HFF-Myc (cell line): ENCODE results near the gene NUP54.

Experiments
- DNase-seq: peaks from one replicate; pipeline ENCODE4 v3.0.0-alpha.2; 2011; ENCODE audit warnings: low read depth; ENCODE audit errors: extremely low read depth
- H3K4me3 ChIP-seq: replicated peaks from 2 replicates; pipeline ENCODE4 v1.5.1; 2011; ENCODE audit warnings: low read depth, mild to moderate bottlenecking, control low read depth, low read length
- TF ChIP-seq, protein P1 (sequence below): IDR thresholded peaks from 2 replicates; pipeline ENCODE4 v1.5.1; 2012; ENCODE audit warnings: mild to moderate bottlenecking, low read depth, low read length, control low read depth; ENCODE audit errors: missing control alignments

The NUP54 gene

DNA sequence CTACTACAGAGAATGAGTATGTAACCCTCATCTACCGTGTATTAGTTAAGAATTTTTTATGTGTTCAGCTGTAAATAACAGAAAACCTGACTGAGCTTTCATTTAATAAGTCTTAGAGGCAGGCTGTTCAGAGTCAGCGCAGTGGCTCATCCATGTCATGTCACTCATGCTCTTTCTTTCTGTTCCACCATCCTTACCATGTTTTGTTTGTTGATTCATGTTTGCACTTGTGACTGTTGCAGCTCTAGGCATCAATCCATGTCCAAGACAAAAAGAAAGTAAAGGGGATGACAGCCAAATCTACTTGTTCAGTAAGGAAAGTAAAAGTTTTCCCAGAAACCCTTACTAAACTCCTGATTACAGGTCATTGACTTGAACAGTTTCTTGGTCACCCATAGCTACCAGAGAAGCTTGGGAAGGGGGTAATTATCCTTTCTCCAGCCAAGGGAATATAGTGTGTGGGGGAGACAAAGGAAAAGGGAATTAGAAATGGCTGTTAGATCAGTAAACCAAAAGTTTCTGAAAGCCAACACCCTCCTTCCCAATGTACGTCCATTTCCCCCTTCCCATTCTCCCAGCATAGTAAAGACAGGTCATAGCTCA, 64.7 kb downstream of the NUP54 start:
- H3K4me3 ChIP-seq: no peak overlapping the region
- no peak for DNase-seq
- TF ChIP-seq, protein P1, sequence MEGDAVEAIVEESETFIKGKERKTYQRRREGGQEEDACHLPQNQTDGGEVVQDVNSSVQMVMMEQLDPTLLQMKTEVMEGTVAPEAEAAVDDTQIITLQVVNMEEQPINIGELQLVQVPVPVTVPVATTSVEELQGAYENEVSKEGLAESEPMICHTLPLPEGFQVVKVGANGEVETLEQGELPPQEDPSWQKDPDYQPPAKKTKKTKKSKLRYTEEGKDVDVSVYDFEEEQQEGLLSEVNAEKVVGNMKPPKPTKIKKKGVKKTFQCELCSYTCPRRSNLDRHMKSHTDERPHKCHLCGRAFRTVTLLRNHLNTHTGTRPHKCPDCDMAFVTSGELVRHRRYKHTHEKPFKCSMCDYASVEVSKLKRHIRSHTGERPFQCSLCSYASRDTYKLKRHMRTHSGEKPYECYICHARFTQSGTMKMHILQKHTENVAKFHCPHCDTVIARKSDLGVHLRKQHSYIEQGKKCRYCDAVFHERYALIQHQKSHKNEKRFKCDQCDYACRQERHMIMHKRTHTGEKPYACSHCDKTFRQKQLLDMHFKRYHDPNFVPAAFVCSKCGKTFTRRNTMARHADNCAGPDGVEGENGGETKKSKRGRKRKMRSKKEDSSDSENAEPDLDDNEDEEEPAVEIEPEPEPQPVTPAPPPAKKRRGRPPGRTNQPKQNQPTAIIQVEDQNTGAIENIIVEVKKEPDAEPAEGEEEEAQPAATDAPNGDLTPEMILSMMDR: no peak

DNA sequence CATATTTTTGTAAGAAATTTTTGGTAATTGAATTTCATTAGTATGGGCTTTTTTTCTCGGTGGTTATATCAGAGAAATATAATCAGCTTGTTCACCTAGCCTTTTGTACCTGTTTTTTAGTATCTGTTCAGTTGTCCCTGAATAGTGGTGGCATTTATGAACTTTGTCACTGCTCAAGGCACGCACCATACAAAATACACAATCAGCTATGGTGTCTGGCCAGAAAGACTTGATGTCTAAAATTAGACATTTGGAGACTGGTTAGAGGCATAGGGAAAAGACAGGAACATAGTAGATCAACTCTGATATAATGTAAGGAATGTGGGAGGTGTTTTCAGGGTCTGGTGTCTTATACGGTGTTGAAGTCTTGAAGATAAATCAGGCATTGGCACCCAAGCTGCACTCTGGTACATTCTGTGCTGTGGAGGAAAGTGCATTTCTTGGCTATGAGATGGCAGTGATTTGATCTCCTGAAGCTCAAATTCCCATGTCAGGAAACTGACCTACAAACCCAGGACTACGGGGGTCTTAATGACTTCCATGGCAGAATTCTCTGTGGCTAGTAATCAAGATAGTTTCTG, 70.1 kb downstream of the NUP54 start:
- TF ChIP-seq, protein P1: no peak
- no peak overlapping the region for H3K4me3 ChIP-seq
- DNase-seq: no peak

DNA sequence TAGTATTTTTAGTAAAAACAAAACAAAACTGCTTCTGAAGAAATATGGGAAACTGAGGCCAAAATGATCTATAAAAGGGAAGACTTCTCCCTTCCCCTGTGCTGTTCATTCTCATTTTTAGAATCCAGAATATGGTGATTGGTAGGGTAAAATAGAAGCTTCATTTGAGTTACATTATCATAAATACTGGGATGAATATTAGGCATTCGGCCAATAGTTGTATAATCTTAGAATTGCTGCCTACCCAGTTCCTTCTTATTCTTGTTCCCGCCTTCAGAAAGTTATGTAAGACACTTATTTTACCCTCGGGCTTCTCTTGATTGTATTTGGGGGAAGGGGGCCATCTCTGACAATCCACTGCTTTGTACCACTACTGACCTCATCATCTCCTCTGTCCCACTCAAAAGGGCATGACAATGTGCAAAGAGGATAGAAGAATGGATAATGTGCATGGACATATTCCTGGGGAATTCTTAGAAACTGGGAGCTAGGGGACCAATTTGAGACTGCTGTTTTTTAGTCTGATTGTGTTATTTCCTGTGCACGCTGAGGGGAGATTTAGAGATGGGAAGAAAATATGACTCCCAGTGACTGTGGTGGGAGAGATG, 73.1 kb downstream of the NUP54 start:
- H3K4me3 ChIP-seq: no peak overlapping the region
- TF ChIP-seq, protein P1: no peak
- DNase-seq: no peak

DNA sequence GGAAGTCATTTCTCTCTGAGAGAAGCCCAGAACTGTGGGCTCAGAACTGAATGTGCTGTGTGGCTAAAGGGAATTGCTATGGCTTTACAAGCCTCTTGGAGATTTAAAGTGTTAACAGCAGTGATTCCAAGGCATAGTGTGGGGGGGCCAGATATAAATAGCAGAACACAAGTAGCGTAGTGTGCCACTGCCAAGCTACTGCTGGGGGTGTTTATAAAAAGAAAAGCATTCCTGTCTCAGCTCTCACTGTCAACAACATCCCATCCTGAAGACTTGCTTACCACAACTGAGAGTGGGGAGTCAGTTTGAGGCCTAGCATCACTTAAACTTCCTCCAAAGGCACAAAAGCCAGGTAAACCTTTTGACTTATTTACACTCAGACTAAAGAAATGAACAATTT, 73.7 kb downstream of the NUP54 start, which contains the start of gene ART3:
Gene ART3, plus strand, starts transcription at position 242 of the 400 bp plus-strand sequence. CDS start 1,181 bp downstream, outside the sequence.
- no peak within 1 kb of the TSS for H3K4me3 ChIP-seq
- TF ChIP-seq, protein P1: no peak
- no peak for DNase-seq

DNA sequence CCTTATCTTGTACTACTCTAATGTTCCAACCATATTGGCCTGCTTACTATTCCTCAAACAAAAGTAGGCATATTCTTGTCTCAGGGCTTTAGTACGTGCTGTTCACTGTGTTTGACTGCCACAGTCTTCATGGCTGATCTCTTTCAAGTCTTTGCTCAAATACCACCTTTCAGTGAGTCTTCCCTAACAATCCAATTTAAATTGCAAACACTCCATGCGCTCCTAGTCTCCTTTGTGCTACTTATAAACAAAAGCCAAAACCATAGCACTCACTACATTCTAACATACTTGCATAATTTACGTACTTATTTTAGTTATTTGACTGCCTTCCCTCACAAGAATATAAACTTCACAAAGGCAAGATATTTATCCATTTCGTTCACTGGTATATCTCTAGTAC, 75.4 kb downstream of the NUP54 start:
- no peak for DNase-seq
- no peak overlapping the region for H3K4me3 ChIP-seq
- TF ChIP-seq, protein P1: no peak

DNA sequence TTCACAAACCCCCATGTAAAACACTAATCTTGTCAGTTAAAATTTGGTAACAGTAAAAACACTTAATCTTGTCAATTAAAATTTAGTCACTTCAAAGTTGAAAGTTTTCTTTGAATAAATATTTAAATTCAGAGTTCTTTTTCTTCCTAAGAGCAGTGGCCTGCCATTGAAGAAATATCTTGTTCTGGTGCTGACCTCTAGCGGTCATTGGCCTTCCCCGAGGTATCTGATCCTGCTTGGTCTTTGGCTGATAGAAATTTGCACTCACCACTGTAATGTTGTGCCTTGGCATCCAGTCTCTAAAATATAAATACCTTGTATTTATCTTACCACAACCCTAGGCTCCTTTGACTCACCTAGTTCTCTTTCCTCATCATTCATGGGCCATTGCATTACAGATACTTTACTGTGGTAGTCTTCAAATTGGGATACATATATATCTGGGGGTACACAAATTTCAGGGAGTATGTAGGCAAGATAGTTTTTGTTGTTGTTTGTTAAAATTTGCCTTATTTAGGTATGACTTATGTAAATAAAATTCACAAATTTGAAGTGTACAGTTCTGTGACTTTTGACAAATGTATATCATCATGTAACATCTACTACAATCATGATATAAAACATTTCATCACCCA, 80.4 kb downstream of the NUP54 start:
- H3K4me3 ChIP-seq: no peak overlapping the region
- DNase-seq: peak; percentile 44
- TF ChIP-seq, protein P1: peak; percentile 88
